Activated CD8-positive, alpha-beta T cell treated with anti-CD3 and anti-CD28 coated beads for 36 hours (primary cell): ENCODE data around the gene PIWIL4. TPM values are rescaled to one million over a fixed set of nuclear protein-coding genes. Genes with fewer than 3 reads are reported as not detected.

ENCODE experiments used
- total RNA-seq, 2 experiments: library from RNA; stranded (reverse); gene quantifications; one replicate each; pipeline ENCODE4 v1.2.3, GENCODE V29; 2021

PIWIL4 gene
- total RNA-seq, 2 experiments from 2014 or later: 0.36 to 0.50 TPM

Other genes starting within 250 kb of the PIWIL4 start
- under 1 TPM; 0.07 to 0.11 TPM for gene GPR83, start 165.9 kb upstream of the PIWIL4 start, total RNA-seq
- 10 to 100 TPM; 38.3 to 42.0 TPM for gene MRE11, start 73.5 kb upstream of the PIWIL4 start, total RNA-seq
- 10 to 100 TPM; 17.9 to 19.1 TPM for gene ANKRD49, start 73.4 kb upstream of the PIWIL4 start, total RNA-seq
- gene C11orf97, start 54.9 kb upstream of the PIWIL4 start, total RNA-seq: not detected
- 1 to 10 TPM; 3.9 TPM for gene FUT4, start 23.4 kb upstream of the PIWIL4 start, total RNA-seq
- gene AMOTL1, start 201.0 kb downstream of the PIWIL4 start, total RNA-seq: 1 to 10 TPM; 1.5 to 1.7 TPM